ENCODE results near the gene LRRFIP2. TPM values are rescaled to one million over a fixed set of nuclear protein-coding genes. Genes with fewer than 3 reads are reported as not detected.

The LRRFIP2 gene
- total and polyA plus RNA-seq, 2 donors (not counting 1 experiment from before 2014, with no cell fraction given) = 8.6 to 49.2 TPM

DNA sequence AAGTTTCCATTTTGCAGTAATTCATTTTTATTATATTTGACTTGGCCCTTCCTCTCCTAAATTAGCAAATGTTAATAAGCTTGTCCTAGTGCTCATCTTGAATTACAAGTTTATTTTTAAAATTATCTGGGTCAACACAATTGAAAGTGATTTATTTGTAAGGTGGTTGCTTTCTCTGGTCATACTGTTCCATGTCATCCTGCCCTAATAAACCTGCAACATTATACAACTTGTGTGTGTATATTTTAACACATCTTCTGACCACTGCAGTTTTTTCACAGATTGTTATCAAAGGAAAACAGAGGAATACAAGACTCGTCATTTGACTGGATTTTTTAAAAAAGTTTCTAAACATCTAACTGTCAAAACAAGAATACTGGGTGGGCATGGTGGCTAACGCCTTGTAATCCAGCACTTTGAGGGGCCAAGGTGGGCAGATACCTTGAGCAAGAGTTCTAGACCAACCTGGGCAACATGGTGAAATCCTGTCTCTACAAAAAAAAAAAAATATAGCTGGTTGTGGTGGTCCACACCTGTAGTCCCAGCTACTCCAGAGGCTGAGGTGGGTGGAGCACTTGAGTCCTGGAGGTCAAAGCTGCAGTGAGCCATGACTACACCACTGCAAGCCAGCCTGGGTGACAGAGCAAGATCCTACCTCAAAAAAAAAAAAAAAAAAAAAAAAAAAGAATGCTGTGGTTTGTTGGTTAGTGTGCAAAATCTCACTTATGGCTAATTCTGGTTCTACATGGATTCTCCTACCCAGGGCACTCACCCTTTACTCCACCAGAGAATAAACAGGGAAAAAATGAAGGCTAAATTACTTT lies 5.0 kb upstream of the LRRFIP2 start:
- ChIA-PET CTCF (interaction anchor here (0.9 to 1.0 kb wide), 2 partner anchors 185 to 450 kb away, joined by 3 to 4 read pairs; no protein-coding TSS in a partner anchor), POLR2A (no interaction called here)
- ATAC-seq (ENCODE audit: low read depth) (no peak), DNase-seq (no peak)
- Histone ChIP-seq H3K27me3 (replicated peaks in 1 of 4; ENCODE audit: control extremely low read depth in 1 of 4, control insufficient read depth in 3 of 4, insufficient read depth in 4 of 4, low read length in 3 of 4) (no peaks in the 10 kb centered on the region), H3K4me3 (ENCODE audit: control extremely low read depth in 1 of 5, extremely low read depth in 1 of 5, insufficient read depth in 1 of 5, low read depth in 2 of 5, low read length in 4 of 5) (no peak overlapping the region), H3K4me2 (replicated peaks; ENCODE audit: low read depth, low read length, poor library complexity, severe bottlenecking) (no peak overlapping the region), H4K20me1 (ENCODE audit: control insufficient read depth, insufficient read depth, low read length, poor library complexity, severe bottlenecking) (peaks cover 9% of the 10 kb centered on the region), H3K9me3 (ENCODE audit: control extremely low read depth in 1 of 3, control insufficient read depth in 2 of 3, insufficient read depth in 1 of 3, low read length in 2 of 3) (no peaks in the 10 kb centered on the region), H3K79me2 (ENCODE audit: control insufficient read depth, insufficient read depth, low read length) (peaks cover 55% of the 10 kb centered on the region), H3K36me3 (replicated peaks in 1 of 2; ENCODE audit: control extremely low read depth in 1 of 2, control insufficient read depth in 1 of 2, extremely low read depth in 1 of 2, insufficient read depth in 2 of 2, low read length in 1 of 2) (no peaks in the 10 kb centered on the region), H3K4me1 (ENCODE audit: control insufficient read depth in 2 of 2, insufficient read depth in 2 of 2, low read length in 2 of 2) (peaks cover 15 to 17% of the 10 kb centered on the region in 2 donors), H3K9ac (ENCODE audit: low read length) (no peak overlapping the region), H3K27ac (ENCODE audit: low read length in 2 of 2) (no peak overlapping the region), H2AFZ (ENCODE audit: insufficient read depth, low read depth, low read length, poor library complexity, severe bottlenecking) (no peak overlapping the region)
- WGBS (ENCODE audit: insufficient coverage) = 100% methylated on average over 1 of the region's 2 CpGs
- TF ChIP-seq EZH2 (IDR thresholded peaks at IDR 0.05; ENCODE audit: borderline replicate concordance, insufficient read depth, low read depth, low read length, poor library complexity, severe bottlenecking) (no peak), CTCF (IDR thresholded peaks at IDR 0.05) (no peak)
- Mint-ChIP-seq H3K9me3 (ENCODE audit: insufficient read depth) (no peaks in the 10 kb centered on the region), H3K4me1 (peaks cover 31% of the 10 kb centered on the region), H3K27ac (no peak overlapping the region), H3K27me3 (no peaks in the 10 kb centered on the region), H3K4me3 (no peak overlapping the region)
- intact Hi-C loops (cut with micrococcal nuclease) = no loop called here

DNA sequence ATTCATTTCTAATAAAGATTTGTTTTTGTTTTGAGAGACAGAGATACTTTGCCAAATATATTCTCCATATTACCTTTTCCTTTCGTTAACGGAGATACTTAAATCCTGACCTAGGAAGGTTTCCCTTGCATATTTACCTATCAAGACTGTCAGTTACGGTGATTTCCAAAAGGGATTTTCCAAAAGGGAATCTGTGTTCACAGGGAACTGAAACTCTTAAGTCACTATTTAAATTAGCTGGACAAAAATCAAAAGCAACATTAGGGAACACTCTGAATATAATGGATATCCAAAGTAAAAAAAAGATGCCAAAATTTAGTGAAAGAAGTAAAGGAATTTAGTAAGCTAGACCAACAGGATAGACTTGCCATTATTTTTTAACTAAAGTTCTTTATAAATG lies 576 bp downstream of the LRRFIP2 start:
- Histone ChIP-seq H3K9me3 (ENCODE audit: control extremely low read depth in 1 of 3, control insufficient read depth in 2 of 3, insufficient read depth in 1 of 3, low read length in 2 of 3) (no peaks in the 10 kb centered on the region), H3K36me3 (replicated peaks in 1 of 2; ENCODE audit: control extremely low read depth in 1 of 2, control insufficient read depth in 1 of 2, extremely low read depth in 1 of 2, insufficient read depth in 2 of 2, low read length in 1 of 2) (peaks cover 0 to 7% of the 10 kb centered on the region in 2 experiments), H3K4me2 (replicated peaks; ENCODE audit: low read depth, low read length, poor library complexity, severe bottlenecking) (no peak overlapping the region), H4K20me1 (ENCODE audit: control insufficient read depth, insufficient read depth, low read length, poor library complexity, severe bottlenecking) (peaks cover 5% of the 10 kb centered on the region), H2AFZ (ENCODE audit: insufficient read depth, low read depth, low read length, poor library complexity, severe bottlenecking) (no peak overlapping the region), H3K9ac (ENCODE audit: low read length) (no peak overlapping the region), H3K4me1 (ENCODE audit: control insufficient read depth in 2 of 2, insufficient read depth in 2 of 2, low read length in 2 of 2) (peaks cover 15 to 17% of the 10 kb centered on the region in 2 donors), H3K27me3 (replicated peaks in 1 of 4; ENCODE audit: control extremely low read depth in 1 of 4, control insufficient read depth in 3 of 4, insufficient read depth in 4 of 4, low read length in 3 of 4) (no peaks in the 10 kb centered on the region), H3K79me2 (ENCODE audit: control insufficient read depth, insufficient read depth, low read length) (peaks cover 53% of the 10 kb centered on the region), H3K27ac (ENCODE audit: low read length in 2 of 2) (no peak overlapping the region), H3K4me3 (ENCODE audit: control extremely low read depth in 1 of 5, extremely low read depth in 1 of 5, insufficient read depth in 1 of 5, low read depth in 2 of 5, low read length in 4 of 5) (no peak overlapping the region)
- H3K9me3 Mint-ChIP-seq (ENCODE audit: insufficient read depth) = no peaks in the 10 kb centered on the region
- H3K27ac Mint-ChIP-seq = no peak overlapping the region
- CTCF ChIA-PET = no interaction called here
- TF ChIP-seq EZH2 (IDR thresholded peaks at IDR 0.05; ENCODE audit: borderline replicate concordance, insufficient read depth, low read depth, low read length, poor library complexity, severe bottlenecking) (no peak), CTCF (IDR thresholded peaks at IDR 0.05) (no peak)
- peaks cover 32% of the 10 kb centered on the region for H3K4me1 Mint-ChIP-seq
- no peak for DNase-seq
- no peaks in the 10 kb centered on the region for H3K27me3 Mint-ChIP-seq
- intact Hi-C loops (cut with micrococcal nuclease) = no loop called here
- WGBS (ENCODE audit: insufficient coverage) = no CpG with 5 or more reads among the region's 3 CpGs
- POLR2A ChIA-PET = interaction anchor here (0.9 kb wide), 1 partner anchor 34 kb away, joined by 3 read pairs; no protein-coding TSS in a partner anchor
- H3K4me3 Mint-ChIP-seq = no peak overlapping the region
- ATAC-seq (ENCODE audit: low read depth) = no peak

Data from B cell (primary cell).